HG03521 (cell line): ENCODE measurements around the gene MOGAT1.
A peak's percentile ranks its signal among the peaks of the same experiment; 100 is the strongest.
"Not testable (repeated sequence)": the region's sequence is repeated elsewhere in the genome, so short reads cannot be mapped to it uniquely, and the experiment has no call there.

ENCODE experiments used
- ATAC-seq: cut with Tn5 transposase; IDR thresholded peaks from one replicate; pipeline ENCODE4 v1.9.1; 2021; ENCODE audit warnings: mild to moderate bottlenecking, moderate library complexity; ENCODE audit not compliant: unreplicated experiment

Gene MOGAT1

GRCh38 chr2:222669353-222669752 is 2.1 kb upstream of the MOGAT1 start:
- no peak for ATAC-seq

DNA sequence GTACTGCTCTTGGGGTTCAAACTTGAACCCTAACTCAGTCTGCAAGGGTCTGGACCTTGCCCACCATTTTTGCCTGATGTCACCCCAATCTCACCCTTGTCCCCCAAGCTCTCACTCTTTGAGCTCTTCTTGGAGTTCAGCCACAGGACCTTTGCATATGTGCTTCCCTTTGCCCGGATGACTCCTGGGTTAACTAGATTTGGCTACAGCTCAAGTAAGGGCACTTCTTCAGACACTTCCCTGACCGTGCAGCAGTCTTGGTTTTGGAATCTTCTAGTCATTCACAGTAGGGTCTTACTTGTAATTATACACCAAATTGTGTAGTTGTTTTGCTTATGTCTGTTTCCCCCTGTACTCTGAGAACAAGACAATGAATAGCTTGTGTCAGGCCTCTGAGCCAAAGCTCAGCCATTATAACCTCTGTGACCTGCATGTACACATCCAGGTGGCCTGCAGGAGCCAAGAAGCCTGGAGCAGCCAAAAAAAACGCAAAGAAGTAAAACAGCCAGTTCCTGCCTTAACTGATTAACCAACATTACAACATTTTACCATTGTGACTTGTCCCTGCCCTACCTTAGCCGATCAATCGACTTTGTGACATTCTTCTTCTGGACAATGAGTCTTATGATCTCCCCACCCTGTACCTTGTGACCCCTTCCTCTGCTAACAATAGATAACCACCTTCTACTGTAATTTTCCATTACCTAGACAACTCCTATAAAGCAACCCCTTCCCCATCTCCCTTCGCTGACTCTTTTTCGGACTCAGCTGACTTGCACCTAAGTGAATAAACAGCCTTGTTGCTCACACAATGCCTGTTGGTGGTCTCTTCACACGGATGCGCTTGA is 1.0 kb upstream of the MOGAT1 start:
- ATAC-seq = no peak

DNA sequence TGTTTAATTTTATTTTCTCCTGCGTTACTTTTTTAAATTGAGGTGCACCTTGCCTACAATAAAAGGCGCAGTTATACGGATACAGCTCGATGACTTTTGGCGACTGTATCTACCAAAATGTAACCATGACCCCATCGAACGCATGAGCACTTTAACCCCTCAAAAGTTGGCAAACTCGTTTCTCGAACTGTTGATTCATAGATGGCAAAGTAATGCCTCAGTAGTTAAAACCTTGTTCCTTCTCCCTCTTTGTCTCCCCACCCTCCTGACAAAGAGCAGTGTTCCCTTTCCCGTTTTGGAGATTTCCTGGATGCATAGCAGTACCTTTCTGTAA is 577 bp downstream of the MOGAT1 start:
- ATAC-seq = no peak

GRCh38 chr2:222673273-222673672 is 1.8 kb downstream of the MOGAT1 start:
- ATAC-seq = no peak

DNA sequence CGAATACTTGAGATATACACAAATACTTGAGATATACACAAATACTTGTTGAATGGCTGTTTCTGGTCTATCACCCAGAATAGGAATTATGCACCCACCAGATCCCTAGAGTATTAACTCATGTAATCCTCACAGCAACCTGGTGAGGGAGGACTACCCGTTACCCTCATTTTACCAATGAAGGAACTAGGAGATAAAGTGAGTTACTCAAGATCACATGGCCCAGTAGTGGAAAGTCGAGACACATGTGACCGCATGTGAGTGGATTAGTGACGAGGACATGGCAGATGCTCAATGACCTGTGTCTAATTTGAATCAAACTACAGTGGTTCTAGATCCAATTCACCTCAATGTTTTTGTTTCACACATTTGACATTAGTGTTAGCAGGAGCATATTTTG is 2.4 kb downstream of the MOGAT1 start:
- ATAC-seq = no peak

DNA sequence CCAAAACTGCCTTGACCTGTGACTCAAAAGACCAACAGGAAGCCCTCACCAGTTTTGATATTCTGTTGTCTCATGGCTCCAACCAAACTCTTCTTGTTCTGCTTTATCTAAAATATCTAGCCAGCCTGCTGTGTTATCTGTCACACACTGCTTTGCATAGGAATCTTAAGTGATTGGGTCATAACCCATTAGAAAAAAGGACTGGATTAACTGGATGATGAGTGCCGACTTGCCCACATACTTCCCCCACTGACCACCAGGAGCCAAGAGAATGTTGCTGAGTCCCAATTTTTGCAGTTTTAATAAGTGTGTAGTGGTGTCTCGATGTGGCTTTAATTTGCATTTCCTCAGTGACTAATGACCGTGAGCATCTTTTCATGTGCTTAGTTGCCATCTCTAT is 6.5 kb downstream of the MOGAT1 start:
- ATAC-seq = no peak

- no peak for ATAC-seq
Measured at GRCh38 chr2:222683805-222684204, 12.3 kb downstream of the MOGAT1 start.

DNA sequence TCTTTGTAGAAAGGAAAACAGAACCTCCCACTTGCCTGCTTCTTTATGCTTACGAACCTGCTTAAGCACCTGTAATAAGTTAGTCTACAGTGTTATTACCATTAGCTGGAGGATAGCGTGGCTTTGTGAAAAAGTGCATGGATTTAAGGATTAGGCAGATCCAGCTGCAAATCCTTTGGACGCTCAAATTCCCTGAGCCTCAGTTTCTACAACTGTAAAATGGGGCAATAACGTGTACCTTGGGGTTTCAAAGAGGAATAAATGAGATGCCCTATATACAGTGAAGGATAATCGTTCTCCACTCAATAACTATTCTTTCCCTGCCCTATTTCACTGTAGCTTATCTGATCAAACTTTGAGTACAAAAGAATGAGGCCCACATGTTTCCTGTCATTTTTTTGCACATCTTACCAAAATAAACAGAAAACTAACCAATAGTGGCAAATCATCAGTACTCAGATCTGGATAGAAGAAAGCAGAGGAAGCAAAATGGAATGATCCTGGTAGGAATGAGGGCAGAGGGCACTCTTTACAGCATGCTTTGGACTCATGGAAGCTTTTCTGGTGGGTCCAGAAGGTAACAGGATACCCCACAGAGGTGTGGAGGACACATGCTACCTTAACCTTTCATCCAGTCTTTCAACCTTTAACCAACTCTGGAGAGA is 14.8 kb downstream of the MOGAT1 start:
- ATAC-seq = no peak

- ATAC-seq = no peak
Measured at GRCh38 chr2:222688917-222689316, 17.5 kb downstream of the MOGAT1 start.

DNA sequence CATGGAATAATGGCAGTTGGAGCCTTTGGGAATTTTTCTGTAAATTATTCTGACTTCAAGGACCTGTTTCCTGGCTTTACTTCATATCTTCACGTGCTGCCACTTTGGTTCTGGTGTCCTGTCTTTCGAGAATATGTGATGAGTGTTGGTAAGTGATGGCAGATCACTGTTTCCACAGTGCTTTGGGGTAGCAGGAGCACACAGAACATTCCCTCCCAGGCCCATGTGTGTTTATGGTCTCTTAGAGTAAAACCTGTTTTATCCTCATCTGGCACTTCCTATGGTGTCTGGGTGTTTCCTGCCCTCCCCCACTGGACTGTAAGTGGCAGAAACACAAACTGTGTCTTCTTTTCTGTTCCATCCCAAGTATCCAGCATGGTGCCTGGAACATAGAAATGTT is 17.9 kb downstream of the MOGAT1 start:
- no peak for ATAC-seq

- ATAC-seq = peak; percentile 97
Measured at GRCh38 chr2:222690564-222691200, 19.2 kb downstream of the MOGAT1 start.

GRCh38 chr2:222693413-222693812 is 22.0 kb downstream of the MOGAT1 start:
- ATAC-seq = not testable (repeated sequence)

- peak; percentile 59 for ATAC-seq
Measured at GRCh38 chr2:222693837-222694236, 22.4 kb downstream of the MOGAT1 start.

DNA sequence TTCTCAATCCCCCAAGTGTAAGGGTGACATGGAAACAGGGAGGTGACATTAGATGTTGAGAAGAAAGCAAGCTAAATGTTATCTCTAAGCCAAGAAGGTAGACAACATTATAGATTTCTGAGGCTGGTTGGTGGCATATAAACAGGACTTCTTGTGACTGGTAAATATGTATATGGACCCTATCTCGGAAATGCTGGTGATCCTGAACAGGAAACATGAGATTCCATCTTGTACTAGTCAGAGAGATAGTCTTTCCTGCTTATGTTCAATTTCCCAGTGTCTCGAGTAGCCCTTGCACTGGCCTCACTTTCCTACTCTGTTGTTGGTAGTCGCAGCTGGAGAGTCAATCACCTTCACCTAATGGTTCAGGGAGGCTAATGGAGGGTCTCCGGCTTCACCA is 26.8 kb downstream of the MOGAT1 start:
- no peak for ATAC-seq

DNA sequence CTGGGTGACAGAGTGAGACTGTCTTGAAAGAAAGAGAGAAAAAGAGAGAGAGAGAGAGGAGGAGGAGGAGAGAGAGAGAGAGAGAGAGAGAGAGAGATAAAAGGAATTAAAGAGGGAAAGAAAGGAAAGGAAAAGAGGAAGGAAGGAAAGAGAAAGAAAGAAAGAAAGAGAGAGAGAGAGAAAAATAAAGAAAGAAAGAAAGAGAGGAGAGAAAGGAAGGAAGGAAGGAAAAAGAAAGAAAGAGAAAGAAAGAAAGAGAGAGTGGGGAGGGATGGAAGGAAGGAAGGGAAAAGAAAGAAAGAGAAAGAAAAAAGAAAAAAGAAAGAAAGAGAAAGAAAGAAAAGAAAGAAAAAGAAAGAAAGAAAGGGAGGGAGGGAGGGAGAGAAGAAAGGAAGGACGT is 29.8 kb downstream of the MOGAT1 start:
- no peak for ATAC-seq

DNA sequence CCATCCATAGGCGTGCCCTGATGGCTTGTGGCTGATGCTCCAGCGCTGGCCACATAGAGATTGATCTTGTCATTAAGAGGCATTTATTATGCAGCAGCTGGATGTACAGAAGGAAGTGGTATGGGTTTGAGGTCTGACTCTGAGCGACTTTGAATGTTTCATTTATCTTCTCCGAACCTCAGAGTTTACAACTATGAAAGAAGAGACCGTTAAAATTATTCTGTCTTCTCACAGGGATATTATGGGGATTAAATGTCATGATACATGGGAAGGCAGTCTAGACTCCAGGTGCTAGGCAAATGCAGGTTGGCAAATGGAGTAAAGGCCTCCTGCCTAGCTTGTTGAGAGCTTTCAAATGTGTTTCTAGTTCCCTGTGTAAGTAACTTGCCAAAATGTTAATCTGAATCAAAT is 30.3 kb downstream of the MOGAT1 start:
- no peak for ATAC-seq

DNA sequence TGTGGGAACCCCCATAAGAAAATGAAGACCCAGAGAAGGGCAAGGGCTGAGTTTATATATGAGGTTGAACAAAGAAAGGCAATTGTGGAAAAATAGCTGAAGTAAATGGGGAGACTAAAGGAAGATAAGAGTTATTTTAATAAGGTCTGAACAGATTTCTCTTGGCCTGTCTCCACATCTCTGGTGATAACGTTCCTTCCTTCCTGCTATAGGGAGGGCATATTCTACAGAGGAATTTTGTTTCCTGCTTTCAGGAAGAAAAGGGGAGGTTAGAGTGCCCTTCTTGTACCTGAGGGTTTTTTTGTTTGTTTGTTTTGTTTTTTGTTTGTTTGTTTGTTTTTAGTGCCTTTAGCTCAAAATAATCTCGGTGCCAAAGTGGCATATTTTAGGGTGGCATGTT is 31.6 kb downstream of the MOGAT1 start:
- no peak for ATAC-seq

DNA sequence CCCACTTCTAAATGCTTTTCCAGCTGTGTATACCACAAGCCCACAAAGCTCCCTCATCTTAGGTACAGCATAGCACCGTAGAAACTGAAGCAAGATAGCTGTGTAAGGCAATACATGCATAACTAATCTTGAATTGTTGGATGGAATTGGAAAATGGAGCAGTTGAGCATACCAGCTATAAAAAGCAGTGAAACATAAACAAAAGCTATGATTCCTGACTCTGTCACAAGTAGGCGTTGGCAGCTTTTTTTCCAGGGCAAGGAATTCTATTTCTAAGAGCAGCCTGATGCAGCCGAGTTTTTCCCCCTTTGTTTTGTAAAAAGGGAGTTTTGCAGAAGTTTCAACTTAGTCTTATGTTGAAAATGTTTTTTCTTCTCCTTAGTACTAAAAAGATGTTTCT is 32.4 kb downstream of the MOGAT1 start:
- no peak for ATAC-seq

DNA sequence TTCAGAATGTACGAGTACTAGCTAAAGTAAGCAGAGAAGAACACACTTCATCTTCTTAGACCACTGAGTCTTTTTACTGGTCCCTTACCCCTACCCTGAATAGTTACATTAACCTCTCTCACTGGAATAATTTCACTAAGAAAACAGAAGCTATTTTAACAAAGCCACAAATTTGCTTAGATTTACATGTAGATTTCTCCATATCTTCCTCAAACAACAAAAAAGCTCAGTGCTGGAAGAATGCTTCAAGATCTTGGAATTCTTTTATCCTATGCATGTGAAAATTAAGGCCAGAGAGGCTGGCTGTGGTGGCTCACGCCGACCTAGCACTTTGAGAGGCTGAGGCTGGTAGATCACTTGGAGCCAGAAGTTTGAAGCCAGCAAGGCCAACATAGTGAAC is 35.2 kb downstream of the MOGAT1 start:
- no peak for ATAC-seq

GRCh38 chr2:222707102-222707688 is 35.7 kb downstream of the MOGAT1 start:
- no peak for ATAC-seq

GRCh38 chr2:222707689-222708273 is 36.3 kb downstream of the MOGAT1 start:
- no peak for ATAC-seq
